Ascending aorta (tissue), 2 donors: ENCODE data around the gene COX6B2. TPM values are rescaled to one million over a fixed set of nuclear protein-coding genes. Genes with fewer than 3 reads are reported as not detected.

Experiments
- DNase-seq, 2 donors: peaks; one replicate each; pipeline ENCODE4 v3.0.0-alpha.2; 2019; ENCODE audit warnings: low spot score in 2 of 2
- H3K27ac ChIP-seq, 2 donors: fragments of 200-600 bp; sonication (generic); one replicate each; pipeline ENCODE4 v1.5.1; 2016 to 2017; ENCODE audit warnings: mild to moderate bottlenecking in 1 of 2
- H3K27me3 ChIP-seq: fragments of 200-600 bp; sonication (generic); one replicate; pipeline ENCODE4 v1.5.1; 2017
- H3K36me3 ChIP-seq, 2 donors: fragments of 200-600 bp; sonication (generic); one replicate each; pipeline ENCODE4 v1.5.1; 2016
- H3K4me1 ChIP-seq, 2 donors: fragments of 200-600 bp; sonication (generic); one replicate each; pipeline ENCODE4 v1.5.1; 2016 to 2017; ENCODE audit warnings: mild to moderate bottlenecking in 1 of 2
- H3K4me3 ChIP-seq, 2 donors: fragments of 200-600 bp; sonication (generic); one replicate each; pipeline ENCODE4 v1.5.1; 2016 to 2017; ENCODE audit warnings: mild to moderate bottlenecking in 1 of 2
- H3K9me3 ChIP-seq, 2 donors: fragments of 200-600 bp; sonication (generic); one replicate each; pipeline ENCODE4 v1.5.1; 2016
- CTCF ChIP-seq, 3 experiments: fragments of 200-600 bp in 2 of 3; fragments of 450-650 bp in 1 of 3; sonication (generic) in 2 of 3; IDR thresholded peaks; one replicate each; pipeline ENCODE4 v1.5.1; 2016 to 2019; ENCODE audit warnings: antibody characterized with exemption in 3 of 3, mild to moderate bottlenecking in 1 of 3, moderate library complexity in 1 of 3
- intact Hi-C: fragments of 100-400 bp; cut with DNase I; formaldehyde crosslinking; loops from one replicate; pipeline ENCODE4 v1.15.1; 2023
- total RNA-seq: library from RNA; depleted of rRNA; stranded (reverse); fragments of >200 nt; gene quantifications from one replicate; pipeline ENCODE4 v1.1.0, GENCODE V29; 2016

COX6B2 gene
- total RNA-seq, 1 donor from 2014 or later, result not detected

- no peaks in the 10 kb centered on the region for H3K27me3 ChIP-seq
- intact Hi-C loops, result loop anchor here (10.0 kb wide), 1 partner anchor 203 kb away; the partner anchor contains the start of gene ZNF579
- peaks cover 0 to 20% of the 10 kb centered on the region in 2 donors for H3K4me1 ChIP-seq
- H3K27ac ChIP-seq, result no peak overlapping the region
- no peaks in the 10 kb centered on the region for H3K36me3 ChIP-seq
- no peaks in the 10 kb centered on the region for H3K9me3 ChIP-seq
- no peak overlapping the region for H3K4me3 ChIP-seq
- TF ChIP-seq CTCF (IDR thresholded peaks at IDR 0.05), result no peak
- DNase-seq, result no peak
These were observed 27.5 kb upstream of the COX6B2 start for GRCh38 chr19:55382013-55382412.

DNA sequence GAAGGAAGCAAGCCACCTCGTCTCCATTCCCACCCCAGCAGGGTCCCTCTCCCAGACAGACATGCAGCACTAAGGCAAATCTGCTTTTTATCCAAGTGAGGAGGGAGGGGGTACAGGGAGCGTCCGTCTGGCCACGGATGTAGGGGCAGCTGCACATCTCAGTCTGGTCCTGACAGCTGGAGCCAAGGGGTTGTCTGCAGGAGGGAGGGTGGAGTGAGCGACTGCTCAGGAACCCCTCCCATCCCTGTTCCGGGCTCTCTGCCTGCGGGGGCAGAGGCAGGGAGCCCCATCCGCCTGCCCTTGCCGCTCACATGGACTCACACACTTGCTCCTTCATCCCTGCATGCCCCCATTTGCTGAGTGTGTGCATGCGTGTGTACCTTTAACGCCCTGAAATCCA is 24.7 kb upstream of the COX6B2 start:
- peaks cover 5% of the 10 kb centered on the region for H3K27me3 ChIP-seq
- H3K36me3 ChIP-seq, result no peaks in the 10 kb centered on the region
- TF ChIP-seq CTCF (IDR thresholded peaks at IDR 0.05), result no peak
- H3K4me3 ChIP-seq, result no peak overlapping the region
- H3K4me1 ChIP-seq, result peaks cover 0 to 5% of the 10 kb centered on the region in 2 donors
- intact Hi-C loops, result no loop called here
- H3K9me3 ChIP-seq, result no peaks in the 10 kb centered on the region
- no peak overlapping the region for H3K27ac ChIP-seq
- no peak for DNase-seq

- H3K27me3 ChIP-seq, result peaks cover 10% of the 10 kb centered on the region
- intact Hi-C loops, result no loop called here
- H3K4me3 ChIP-seq, result no peak overlapping the region
These were observed 23.0 kb upstream of the COX6B2 start for GRCh38 chr19:55377356-55378131.

GRCh38 chr19:55376241-55376933 is 21.9 kb upstream of the COX6B2 start, which contains the start of gene TMEM190:
Gene TMEM190 (plus strand): TSS chr19:55376826. CDS start chr19:55376854, 28 bp downstream.
- Histone ChIP-seq H3K9me3 (no peaks in the 10 kb centered on the region), H3K4me3 (no peak within 1 kb of the TSS), H3K4me1 (no peaks in the 10 kb centered on the region), H3K27ac (no peak within 1 kb of the TSS), H3K36me3 (no peaks in the 10 kb centered on the region), H3K27me3 (peaks cover 10% of the 10 kb centered on the region)
- no peak for DNase-seq
- intact Hi-C loops, result no loop called here
- TF ChIP-seq CTCF (IDR thresholded peaks at IDR 0.05), result no peak

More at GRCh38 chr19:55377356-55378131, 23.0 kb upstream of the COX6B2 start:
- DNase-seq, result no peak
- H3K4me1 ChIP-seq, result no peaks in the 10 kb centered on the region
- no peak overlapping the region for H3K27ac ChIP-seq
- no peaks in the 10 kb centered on the region for H3K9me3 ChIP-seq
- H3K36me3 ChIP-seq, result no peaks in the 10 kb centered on the region
- TF ChIP-seq CTCF (IDR thresholded peaks at IDR 0.05), result no peak

- no peak for DNase-seq
- peaks cover 12% of the 10 kb centered on the region for H3K27me3 ChIP-seq
- H3K27ac ChIP-seq, result no peak overlapping the region
- no peak overlapping the region for H3K4me3 ChIP-seq
- no peaks in the 10 kb centered on the region for H3K9me3 ChIP-seq
- H3K36me3 ChIP-seq, result no peaks in the 10 kb centered on the region
- peaks cover 0 to 5% of the 10 kb centered on the region in 2 donors for H3K4me1 ChIP-seq
- intact Hi-C loops, result no loop called here
- no peak for TF ChIP-seq CTCF (IDR thresholded peaks at IDR 0.05)
These were observed 19.7 kb upstream of the COX6B2 start for GRCh38 chr19:55373993-55374757.
